SU-DHL-6 (cell line): ENCODE data around the gene REG4.

Experiments used
- H2AFZ ChIP-seq: fragments of 200-600 bp; sonication (generic); 2 replicates; pipeline ENCODE4 v1.6.1; 2014; ENCODE audit warnings: low read depth, mild to moderate bottlenecking, moderate library complexity, mixed read lengths, antibody characterized with exemption, low read length; ENCODE audit not compliant: severe bottlenecking
- H3F3A ChIP-seq: fragments of 200-600 bp; shearing (Covaris generic); 2 replicates; pipeline ENCODE4 v1.6.0; 2016; ENCODE audit warnings: antibody characterized with exemption, mild to moderate bottlenecking; ENCODE audit not compliant: insufficient read depth
- H3K27ac ChIP-seq: fragments of 200-600 bp; sonication (generic); 2 replicates; pipeline ENCODE4 v1.5.1; 2016; ENCODE audit warnings: low read depth, mild to moderate bottlenecking, low read length, moderate library complexity, mixed read lengths
- H3K27me3 ChIP-seq: fragments of 200-600 bp; sonication (generic), shearing (Covaris generic); 2 replicates; pipeline ENCODE4 v1.6.0; 2014; ENCODE audit warnings: mild to moderate bottlenecking, low read length
- H3K36me3 ChIP-seq: fragments of 200-600 bp; sonication (generic); 2 replicates; pipeline ENCODE4 v1.6.1; 2014; ENCODE audit warnings: mild to moderate bottlenecking, low read length, mixed read lengths
- H3K4me2 ChIP-seq: fragments of 300-600, 200-600 bp; shearing (Covaris generic), sonication (generic); 2 replicates; pipeline ENCODE4 v1.6.0; 2014; ENCODE audit warnings: low read length, low read depth, mild to moderate bottlenecking; ENCODE audit not compliant: poor library complexity, severe bottlenecking
- H3K4me3 ChIP-seq: fragments of 200-600 bp; sonication (generic); 2 replicates; pipeline ENCODE4 v1.5.1; 2014; ENCODE audit warnings: antibody characterized with exemption, low read length, mild to moderate bottlenecking, mixed read lengths; ENCODE audit not compliant: insufficient read depth, poor library complexity, severe bottlenecking
- H3K79me2 ChIP-seq: fragments of 200-600 bp; sonication (generic); 2 replicates; pipeline ENCODE4 v1.6.1; 2014; ENCODE audit warnings: mild to moderate bottlenecking, low read length, moderate library complexity; ENCODE audit not compliant: insufficient read depth
- H3K9ac ChIP-seq: fragments of 200-600 bp; sonication (generic); 2 replicates; pipeline ENCODE4 v1.7.0; 2014; ENCODE audit warnings: mild to moderate bottlenecking, low read length
- H3K9me2 ChIP-seq: fragments of 200-600 bp; sonication (generic); replicated peaks from 2 replicates; pipeline ENCODE4 v1.6.1; 2014; ENCODE audit warnings: low read length; ENCODE audit not compliant: insufficient read depth
- H3K9me3 ChIP-seq: fragments of 200-600 bp; sonication (generic); 2 replicates; pipeline ENCODE4 v1.6.1; 2014; ENCODE audit warnings: low read length, mixed read lengths; ENCODE audit not compliant: insufficient read depth
- H4K20me1 ChIP-seq: fragments of 200-600 bp; sonication (generic); 2 replicates; pipeline ENCODE4 v1.6.1; 2014; ENCODE audit warnings: low read depth, mild to moderate bottlenecking, antibody characterized with exemption, low read length, moderate library complexity, mixed read lengths
- EZH2phosphoT487 ChIP-seq: fragments of 200-600 bp; sonication (generic), shearing (Covaris generic); conservative IDR thresholded peaks from 2 replicates; pipeline ENCODE4 v1.6.1; 2018; ENCODE audit warnings: mild to moderate bottlenecking, antibody characterized with exemption, low read length, moderate library complexity, mixed read lengths
- TF ChIP-seq, protein P1 (sequence below): fragments of 200-600 bp; sonication (generic); IDR thresholded peaks from one replicate; pipeline ENCODE4 v1.5.1; 2017; ENCODE audit warnings: antibody characterized with exemption, mild to moderate bottlenecking, low read length, moderate library complexity; ENCODE audit not compliant: insufficient read depth, poor library complexity, severe bottlenecking

REG4 gene

DNA sequence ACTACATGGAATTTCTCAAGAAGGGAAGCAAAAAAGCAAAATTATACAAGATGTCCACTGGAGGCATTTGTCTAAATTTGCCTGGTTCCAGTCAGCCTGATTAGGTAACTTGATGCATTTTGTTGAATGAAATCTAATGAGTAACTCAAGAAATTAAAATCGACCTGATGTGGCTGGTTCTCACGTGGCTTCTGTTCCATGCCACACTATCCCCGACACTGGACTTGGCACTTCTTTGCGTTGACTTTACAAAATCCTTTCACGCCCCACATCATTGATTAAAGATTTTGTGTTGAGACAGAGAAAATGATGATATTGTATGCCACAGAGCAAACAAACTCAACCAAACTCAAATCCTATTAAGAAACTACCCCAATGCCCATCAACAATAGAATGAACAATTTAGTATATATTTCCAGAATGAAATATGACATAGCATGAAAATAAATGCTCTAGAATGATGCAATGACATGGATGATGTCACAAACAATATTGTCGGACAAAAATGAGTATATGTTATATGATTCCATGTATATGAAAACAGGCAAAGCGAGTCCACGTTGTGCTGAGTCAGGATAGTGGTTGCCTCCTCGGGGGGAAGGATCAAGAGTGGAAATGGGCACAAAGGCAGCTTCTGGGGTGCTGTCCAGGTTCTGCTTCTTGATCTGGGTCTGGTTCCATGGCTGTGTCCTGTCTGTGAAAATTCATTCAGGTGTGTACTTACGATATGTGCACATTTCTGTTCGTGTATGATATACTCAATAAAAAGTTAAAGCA is 29.6 kb downstream of the REG4 start:
- no peak overlapping the region for H3K4me2 ChIP-seq
- H3K27ac ChIP-seq, result no peak overlapping the region
- no peak overlapping the region for H3K9ac ChIP-seq
- no peaks in the 10 kb centered on the region for H3F3A ChIP-seq
- no peaks in the 10 kb centered on the region for H4K20me1 ChIP-seq
- no peak overlapping the region for H3K4me3 ChIP-seq
- H2AFZ ChIP-seq, result no peak overlapping the region
- no peaks in the 10 kb centered on the region for H3K36me3 ChIP-seq
- H3K79me2 ChIP-seq, result no peaks in the 10 kb centered on the region
- no peaks in the 10 kb centered on the region for H3K9me3 ChIP-seq
- TF ChIP-seq EZH2phosphoT487, result no peak
- TF ChIP-seq, protein P1, sequence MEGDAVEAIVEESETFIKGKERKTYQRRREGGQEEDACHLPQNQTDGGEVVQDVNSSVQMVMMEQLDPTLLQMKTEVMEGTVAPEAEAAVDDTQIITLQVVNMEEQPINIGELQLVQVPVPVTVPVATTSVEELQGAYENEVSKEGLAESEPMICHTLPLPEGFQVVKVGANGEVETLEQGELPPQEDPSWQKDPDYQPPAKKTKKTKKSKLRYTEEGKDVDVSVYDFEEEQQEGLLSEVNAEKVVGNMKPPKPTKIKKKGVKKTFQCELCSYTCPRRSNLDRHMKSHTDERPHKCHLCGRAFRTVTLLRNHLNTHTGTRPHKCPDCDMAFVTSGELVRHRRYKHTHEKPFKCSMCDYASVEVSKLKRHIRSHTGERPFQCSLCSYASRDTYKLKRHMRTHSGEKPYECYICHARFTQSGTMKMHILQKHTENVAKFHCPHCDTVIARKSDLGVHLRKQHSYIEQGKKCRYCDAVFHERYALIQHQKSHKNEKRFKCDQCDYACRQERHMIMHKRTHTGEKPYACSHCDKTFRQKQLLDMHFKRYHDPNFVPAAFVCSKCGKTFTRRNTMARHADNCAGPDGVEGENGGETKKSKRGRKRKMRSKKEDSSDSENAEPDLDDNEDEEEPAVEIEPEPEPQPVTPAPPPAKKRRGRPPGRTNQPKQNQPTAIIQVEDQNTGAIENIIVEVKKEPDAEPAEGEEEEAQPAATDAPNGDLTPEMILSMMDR, result no peak
- H3K27me3 ChIP-seq, result no peaks in the 10 kb centered on the region
- no peaks in the 10 kb centered on the region for H3K9me2 ChIP-seq

DNA sequence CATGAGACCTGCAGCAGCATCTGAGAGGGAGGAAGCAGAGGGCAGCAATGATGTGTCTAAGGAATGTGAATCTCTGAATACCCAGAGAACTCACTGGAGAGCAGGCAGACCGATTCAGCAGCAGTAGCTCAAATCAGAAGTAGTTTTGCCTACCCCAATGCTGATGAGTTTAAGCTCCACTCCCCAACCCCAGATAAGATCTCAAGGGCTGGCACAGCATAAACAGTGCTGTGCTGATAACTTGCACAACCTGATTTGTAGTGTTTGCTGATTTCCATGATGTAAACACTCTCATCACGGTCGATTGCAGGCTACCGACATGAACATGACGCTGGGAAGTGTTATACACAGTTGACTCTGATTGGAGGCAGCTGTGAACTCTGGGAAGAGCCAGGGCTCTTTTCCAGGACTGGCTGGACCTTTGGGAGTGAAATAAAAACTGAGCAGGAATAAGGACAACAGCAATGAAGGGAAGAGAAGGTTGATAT is 31.3 kb downstream of the REG4 start:
- Histone ChIP-seq H3K36me3 (no peaks in the 10 kb centered on the region), H3K4me3 (no peak overlapping the region), H3K9me2 (no peaks in the 10 kb centered on the region), H3F3A (no peaks in the 10 kb centered on the region), H4K20me1 (no peaks in the 10 kb centered on the region), H3K79me2 (no peaks in the 10 kb centered on the region), H3K27ac (no peak overlapping the region), H3K9me3 (no peaks in the 10 kb centered on the region), H3K4me2 (no peak overlapping the region), H3K9ac (no peak overlapping the region), H3K27me3 (no peaks in the 10 kb centered on the region), H2AFZ (no peak overlapping the region)
- no peak for TF ChIP-seq EZH2phosphoT487
- TF ChIP-seq, protein P1, result no peak

DNA sequence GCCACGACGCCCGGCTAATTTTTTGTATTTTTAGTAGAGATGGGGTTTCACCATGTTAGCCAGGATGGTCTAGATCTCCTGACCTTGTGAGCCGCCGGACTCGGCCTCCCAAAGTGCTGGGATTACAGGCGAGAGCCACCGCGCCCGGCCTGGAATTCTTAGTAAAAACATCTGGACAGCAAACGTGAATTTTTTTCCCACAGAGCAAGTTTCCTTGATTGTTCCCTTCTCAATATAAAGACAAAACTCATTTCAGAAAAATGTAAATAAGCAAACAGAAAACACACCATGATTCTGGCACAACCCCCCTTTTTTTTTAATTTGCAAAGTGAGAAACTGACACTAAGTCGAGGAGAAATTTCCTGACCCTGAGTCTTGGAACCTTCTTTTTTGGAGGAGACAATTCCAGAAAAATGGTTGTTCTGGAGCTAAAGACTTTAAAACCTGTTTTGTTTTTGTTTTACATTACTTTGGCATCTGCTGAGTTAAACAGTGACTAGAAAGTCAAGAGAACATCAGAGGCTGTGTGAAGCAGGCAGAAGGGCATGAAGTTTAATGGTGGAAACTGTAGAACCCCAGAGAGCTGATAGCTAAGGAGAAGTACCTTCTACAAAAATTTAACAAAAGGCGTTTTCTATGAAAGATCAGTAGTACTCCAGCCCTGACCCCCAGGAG is 32.2 kb downstream of the REG4 start:
- no peaks in the 10 kb centered on the region for H3K36me3 ChIP-seq
- H3F3A ChIP-seq, result no peaks in the 10 kb centered on the region
- H3K4me2 ChIP-seq, result no peak overlapping the region
- H2AFZ ChIP-seq, result no peak overlapping the region
- no peaks in the 10 kb centered on the region for H3K9me2 ChIP-seq
- H3K4me3 ChIP-seq, result no peak overlapping the region
- H3K27ac ChIP-seq, result no peak overlapping the region
- H3K9ac ChIP-seq, result no peak overlapping the region
- no peaks in the 10 kb centered on the region for H3K27me3 ChIP-seq
- no peaks in the 10 kb centered on the region for H4K20me1 ChIP-seq
- no peaks in the 10 kb centered on the region for H3K9me3 ChIP-seq
- H3K79me2 ChIP-seq, result no peaks in the 10 kb centered on the region
- no peak for TF ChIP-seq EZH2phosphoT487
- TF ChIP-seq, protein P1, result no peak
